ENCODE measurements around the gene AKAP13.

GRCh38 chr15:85591622-85592021, 211.2 kb downstream of the AKAP13 start:
- no peak for TF ChIP-seq CTCF (IDR thresholded peaks at IDR 0.05)
- TF ChIP-seq ZFX (IDR thresholded peaks at IDR 0.05; ENCODE audit: borderline replicate concordance): no peak

Data from 22Rv1 (cell line).